Nephron progenitor cell (in vitro differentiated cells): Measurements from ENCODE around the gene ERFL.

Experiments used
- DNase-seq: peaks from one replicate; pipeline ENCODE4 v3.0.0; 2021
- H3K27ac Mint-ChIP-seq: 2 replicates; pipeline ENCODE4 v1.8.0; 2021; ENCODE audit warnings: mild to moderate bottlenecking, moderate library complexity, mixed read lengths
- H3K27me3 Mint-ChIP-seq: 2 replicates; pipeline ENCODE4 v1.8.0; 2021; ENCODE audit warnings: mild to moderate bottlenecking, low read depth, mixed read lengths; ENCODE audit not compliant: poor library complexity
- H3K36me3 Mint-ChIP-seq: 2 replicates; pipeline ENCODE4 v1.8.0; 2021; ENCODE audit warnings: low read depth, mixed read lengths
- H3K4me1 Mint-ChIP-seq: 2 replicates; pipeline ENCODE4 v1.8.0; 2021; ENCODE audit warnings: mixed read lengths
- H3K4me3 Mint-ChIP-seq: 2 replicates; pipeline ENCODE4 v1.8.0; 2021; ENCODE audit warnings: mild to moderate bottlenecking, moderate library complexity, mixed read lengths
- H3K9me3 Mint-ChIP-seq: 2 replicates; pipeline ENCODE4 v1.8.0; 2021; ENCODE audit warnings: mild to moderate bottlenecking, moderate library complexity, mixed read lengths
- TF ChIP-seq, protein P1 (sequence below): fragments of 200-600 bp; sonication (generic); IDR thresholded peaks from 2 replicates; pipeline ENCODE4 v1.5.0; 2021; ENCODE audit warnings: antibody characterized with exemption

ERFL gene

DNA sequence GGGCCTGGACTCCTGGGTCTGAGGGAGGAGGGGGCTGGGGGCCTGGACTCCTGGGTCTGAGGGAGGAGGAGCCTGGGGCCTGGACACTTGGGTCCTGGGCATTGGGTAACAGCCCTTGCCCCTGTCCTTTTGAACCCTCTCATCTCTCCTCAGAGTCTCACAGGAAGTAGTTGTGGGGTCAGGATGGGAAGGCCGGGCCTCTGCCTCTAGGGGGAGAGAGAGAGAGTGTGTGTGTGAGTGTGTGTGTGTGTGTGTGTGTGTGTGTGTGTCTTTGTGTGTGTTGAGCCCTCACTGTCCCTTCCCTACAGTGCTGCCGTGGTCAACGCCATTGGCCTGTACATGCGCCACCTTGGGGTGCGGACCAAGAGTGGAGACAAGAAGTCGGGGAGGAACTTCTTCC, 34.4 kb downstream of the ERFL start:
- H3K9me3 Mint-ChIP-seq, result no peaks in the 10 kb centered on the region
- H3K36me3 Mint-ChIP-seq, result peaks cover 18% of the 10 kb centered on the region
- H3K27ac Mint-ChIP-seq, result peak overlapping the region; percentile 27
- H3K4me3 Mint-ChIP-seq, result no peak overlapping the region
- DNase-seq, result no peak
- TF ChIP-seq, protein P1, sequence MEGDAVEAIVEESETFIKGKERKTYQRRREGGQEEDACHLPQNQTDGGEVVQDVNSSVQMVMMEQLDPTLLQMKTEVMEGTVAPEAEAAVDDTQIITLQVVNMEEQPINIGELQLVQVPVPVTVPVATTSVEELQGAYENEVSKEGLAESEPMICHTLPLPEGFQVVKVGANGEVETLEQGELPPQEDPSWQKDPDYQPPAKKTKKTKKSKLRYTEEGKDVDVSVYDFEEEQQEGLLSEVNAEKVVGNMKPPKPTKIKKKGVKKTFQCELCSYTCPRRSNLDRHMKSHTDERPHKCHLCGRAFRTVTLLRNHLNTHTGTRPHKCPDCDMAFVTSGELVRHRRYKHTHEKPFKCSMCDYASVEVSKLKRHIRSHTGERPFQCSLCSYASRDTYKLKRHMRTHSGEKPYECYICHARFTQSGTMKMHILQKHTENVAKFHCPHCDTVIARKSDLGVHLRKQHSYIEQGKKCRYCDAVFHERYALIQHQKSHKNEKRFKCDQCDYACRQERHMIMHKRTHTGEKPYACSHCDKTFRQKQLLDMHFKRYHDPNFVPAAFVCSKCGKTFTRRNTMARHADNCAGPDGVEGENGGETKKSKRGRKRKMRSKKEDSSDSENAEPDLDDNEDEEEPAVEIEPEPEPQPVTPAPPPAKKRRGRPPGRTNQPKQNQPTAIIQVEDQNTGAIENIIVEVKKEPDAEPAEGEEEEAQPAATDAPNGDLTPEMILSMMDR, result no peak
- H3K4me1 Mint-ChIP-seq, result peaks cover 34% of the 10 kb centered on the region
- no peaks in the 10 kb centered on the region for H3K27me3 Mint-ChIP-seq

DNA sequence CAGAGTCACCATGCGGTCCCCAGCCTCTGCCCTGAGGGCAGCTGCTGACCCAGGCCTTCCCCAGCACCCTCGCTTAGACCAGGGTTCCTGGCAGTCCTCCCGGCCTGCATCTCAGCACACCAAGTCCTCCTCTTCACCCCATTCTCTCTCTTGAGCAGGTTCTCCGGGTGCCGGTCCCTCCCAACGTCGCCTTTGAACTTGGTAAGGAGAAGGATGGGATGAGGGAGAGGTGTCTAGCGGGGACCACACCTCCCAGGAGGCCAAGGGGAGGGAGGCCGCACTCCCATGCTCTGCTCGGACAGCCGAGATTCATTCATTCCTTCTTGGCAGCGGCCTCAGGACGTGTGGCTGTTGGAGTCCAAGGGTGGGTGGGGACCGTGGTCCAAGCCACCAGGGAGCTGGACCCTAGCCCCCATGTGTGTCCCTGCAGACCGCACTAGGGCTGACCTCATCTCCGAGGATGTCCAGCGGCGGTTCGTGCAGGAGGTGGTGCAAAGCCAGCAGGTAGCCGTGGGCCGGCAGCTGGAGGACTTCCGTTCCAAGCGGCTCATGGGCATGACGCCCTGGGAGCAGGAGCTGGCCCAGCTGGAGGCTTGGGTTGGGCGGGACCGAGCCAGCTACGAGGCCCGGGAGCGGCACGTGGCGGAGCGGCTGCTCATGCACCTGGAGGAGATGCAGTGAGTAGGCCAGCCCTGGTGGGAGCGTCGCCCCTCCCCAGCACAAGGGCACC, 35.9 kb downstream of the ERFL start:
- Mint-ChIP-seq H3K4me3 (no peak overlapping the region), H3K27ac (no peak overlapping the region), H3K4me1 (peaks cover 34% of the 10 kb centered on the region), H3K9me3 (no peaks in the 10 kb centered on the region), H3K36me3 (peaks cover 6% of the 10 kb centered on the region), H3K27me3 (peaks cover 3% of the 10 kb centered on the region)
- no peak for DNase-seq
- TF ChIP-seq, protein P1, result no peak

DNA sequence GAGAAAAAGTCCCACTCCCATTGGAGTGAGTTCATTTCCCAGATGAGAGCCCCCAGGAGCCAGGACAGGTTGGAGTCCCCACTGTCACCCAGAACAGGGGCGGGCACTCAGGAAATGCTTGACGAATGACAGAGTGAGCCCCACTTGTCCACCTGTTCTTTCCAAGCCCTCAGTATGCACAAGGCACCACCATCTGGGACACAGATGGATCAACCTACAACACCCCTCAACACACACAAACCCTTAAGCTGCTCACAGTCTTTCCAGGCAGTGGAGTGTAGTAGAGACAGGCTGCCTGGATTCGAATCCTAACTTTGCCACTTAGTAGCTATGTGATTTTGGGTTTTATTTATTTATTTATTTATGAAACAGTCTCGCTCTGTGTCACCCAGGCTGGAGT, 37.3 kb downstream of the ERFL start:
- Mint-ChIP-seq H3K27ac (no peak overlapping the region), H3K4me1 (peaks cover 41% of the 10 kb centered on the region), H3K9me3 (no peaks in the 10 kb centered on the region), H3K4me3 (no peak overlapping the region), H3K27me3 (peaks cover 3% of the 10 kb centered on the region), H3K36me3 (peaks cover 6% of the 10 kb centered on the region)
- TF ChIP-seq, protein P1, result no peak
- DNase-seq, result no peak

DNA sequence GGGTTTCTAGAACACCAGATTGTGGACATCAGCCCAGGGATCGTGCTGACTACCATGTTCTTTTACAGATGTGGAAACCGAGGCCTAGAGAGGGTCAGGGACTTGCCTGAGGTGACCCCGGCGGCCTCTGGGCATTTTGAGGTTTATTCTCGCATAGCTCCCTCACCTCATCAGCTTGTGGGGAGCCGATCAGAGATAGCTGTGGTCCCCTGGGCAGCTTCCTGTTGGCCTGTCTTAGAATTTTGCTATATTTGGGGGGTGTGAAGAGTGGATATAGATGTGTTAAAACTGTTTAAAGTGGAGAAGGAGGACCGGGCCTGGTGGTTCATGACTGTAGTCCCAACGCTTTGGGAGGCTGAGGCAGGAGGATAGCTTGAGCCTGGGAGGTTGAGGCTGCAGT, 38.4 kb downstream of the ERFL start:
- Mint-ChIP-seq H3K36me3 (no peaks in the 10 kb centered on the region), H3K9me3 (no peaks in the 10 kb centered on the region), H3K4me1 (peaks cover 39% of the 10 kb centered on the region), H3K27ac (no peak overlapping the region), H3K4me3 (no peak overlapping the region), H3K27me3 (peaks cover 3% of the 10 kb centered on the region)
- TF ChIP-seq, protein P1, result no peak
- DNase-seq, result no peak

DNA sequence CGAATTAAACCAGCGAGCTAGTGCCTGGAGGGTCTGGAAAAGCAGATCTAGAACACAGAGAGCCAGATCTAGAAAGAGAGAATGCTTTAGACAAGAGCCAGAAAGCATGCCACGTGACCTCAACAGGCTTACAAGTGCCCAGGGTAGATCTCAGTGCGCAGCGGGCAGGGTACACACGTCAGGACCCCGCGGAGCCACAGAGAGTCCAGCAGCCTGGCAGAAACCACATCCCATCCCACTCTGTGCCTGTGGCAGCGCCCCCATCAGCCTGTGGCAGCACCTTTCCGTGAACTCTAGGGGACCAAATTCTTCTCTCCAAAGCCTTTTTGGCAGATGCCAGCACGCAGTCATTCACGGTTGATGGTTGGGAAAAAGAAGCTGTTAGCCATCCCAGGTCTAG, 39.3 kb downstream of the ERFL start:
- Mint-ChIP-seq H3K27me3 (peaks cover 5% of the 10 kb centered on the region), H3K9me3 (no peaks in the 10 kb centered on the region), H3K4me1 (peaks cover 36% of the 10 kb centered on the region), H3K27ac (no peak overlapping the region), H3K4me3 (no peak overlapping the region), H3K36me3 (no peaks in the 10 kb centered on the region)
- TF ChIP-seq, protein P1, result no peak
- no peak for DNase-seq
